NOMO-1 treated with DMSO at 0.1 percent for 48 hours (cell line): Measurements from ENCODE around the gene ADRM1.
A peak's percentile ranks its signal among the peaks of the same experiment; 100 is the strongest.

Experiments used
- DNase-seq: peaks from one replicate; lab custom pipeline; 2025; ENCODE audit not compliant: unreplicated experiment; lab: John Stamatoyannopoulos, UW

ADRM1 gene

DNA sequence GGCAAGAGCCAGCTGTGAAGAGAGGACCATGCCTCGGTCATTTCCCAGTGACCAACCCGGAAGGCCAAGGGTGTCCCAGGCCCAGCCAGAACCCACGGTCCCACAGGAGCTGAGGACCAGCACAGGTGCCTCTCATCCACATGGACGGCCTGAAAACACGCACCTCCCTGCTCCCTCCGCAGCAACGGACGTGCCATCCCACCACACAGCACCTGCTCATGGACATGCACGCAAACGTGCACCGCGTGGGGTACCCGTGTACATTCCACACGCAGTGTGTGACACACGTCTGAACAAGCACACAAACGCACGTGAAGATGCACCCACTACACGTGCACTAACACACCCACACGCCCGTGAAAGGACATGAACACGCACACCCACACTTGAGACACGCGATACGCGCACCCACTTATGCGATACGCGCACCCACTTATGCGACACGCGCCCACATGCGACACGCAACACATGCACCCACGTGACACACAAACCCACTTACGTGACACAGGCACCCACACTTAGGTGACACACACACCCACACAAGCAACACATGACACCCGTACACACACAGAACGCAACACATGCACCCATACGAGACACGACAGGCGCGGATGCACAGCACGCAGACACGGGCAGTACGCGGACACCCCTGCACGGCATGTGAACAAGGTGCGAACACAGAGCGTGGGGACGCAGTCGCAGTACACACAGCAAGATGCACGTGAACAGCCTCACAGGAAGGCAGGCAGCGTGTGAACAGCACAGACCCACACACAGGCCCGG is 34.2 kb downstream of the ADRM1 start:
- no peak for DNase-seq

DNA sequence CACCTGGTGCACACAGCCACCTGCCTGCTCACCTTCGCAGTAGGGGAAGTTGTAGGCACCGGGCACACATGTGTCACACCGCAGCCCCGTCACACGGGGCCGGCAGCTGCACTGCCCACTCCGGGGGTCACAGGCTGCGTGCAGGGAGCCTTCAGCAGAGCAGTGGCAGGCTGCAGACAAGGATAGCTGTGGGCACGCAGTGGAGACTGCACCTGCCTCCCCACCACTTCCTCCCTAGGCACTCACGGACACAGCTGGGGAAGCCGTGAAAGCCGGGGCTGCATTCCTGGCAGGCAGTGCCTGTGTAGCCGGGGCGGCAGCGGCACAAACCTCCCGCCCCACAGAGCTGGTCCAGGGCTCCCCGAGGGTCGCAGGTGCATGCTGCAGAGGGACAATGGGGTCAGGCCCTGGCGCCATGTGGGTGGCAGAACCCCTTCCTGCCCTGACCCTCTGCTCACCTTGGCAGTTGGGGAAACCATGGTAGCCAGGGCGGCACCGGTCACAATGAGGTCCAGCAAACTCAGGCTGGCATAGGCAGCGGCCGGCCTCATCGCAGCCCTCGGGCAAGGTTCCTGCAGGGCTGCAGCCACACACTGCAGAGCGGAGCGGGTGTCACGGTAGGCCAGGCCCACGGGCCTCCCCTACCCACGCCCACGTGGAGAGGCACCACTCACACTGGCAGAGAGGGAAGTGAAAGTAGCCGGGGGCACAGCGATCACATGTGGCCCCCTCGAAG is 34.9 kb downstream of the ADRM1 start:
- no peak for DNase-seq

DNA sequence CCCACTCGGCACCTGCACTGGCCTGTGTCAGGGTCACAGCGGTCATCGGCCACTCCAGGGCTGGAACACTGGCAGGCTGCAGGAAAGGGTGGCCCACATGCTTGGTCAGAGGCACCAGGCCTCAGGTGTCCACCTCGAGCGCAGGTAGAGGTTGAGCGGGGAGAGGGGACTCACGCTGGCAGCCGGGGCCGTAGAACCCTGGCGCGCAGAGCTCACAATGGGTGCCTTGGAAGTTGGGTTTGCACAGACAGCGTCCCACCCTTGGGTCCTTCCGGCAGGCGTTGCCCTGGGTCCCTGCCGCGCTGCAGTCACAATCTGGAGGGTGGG is 35.5 kb downstream of the ADRM1 start:
- DNase-seq = no peak

DNA sequence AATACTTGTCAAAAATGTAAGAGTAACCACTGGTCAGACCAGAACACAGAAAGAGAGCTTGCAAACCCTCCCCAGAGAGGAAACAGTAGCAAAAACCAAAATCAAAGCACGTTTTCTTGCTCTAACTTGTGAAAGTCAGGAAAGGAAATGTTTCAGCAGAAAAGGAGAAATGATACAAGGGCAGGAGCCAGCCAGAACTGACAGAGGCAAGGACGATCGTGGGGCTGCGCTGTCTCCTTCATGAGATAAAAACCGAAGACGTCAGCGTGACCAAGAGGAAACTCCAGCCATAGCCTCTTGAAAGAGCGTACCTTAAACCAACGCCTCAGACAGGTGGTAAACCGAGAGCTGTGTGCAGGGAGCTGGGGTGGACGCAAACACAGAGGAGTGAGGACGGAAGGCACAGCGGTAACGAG is 36.9 kb downstream of the ADRM1 start:
- DNase-seq = peak; percentile 86

DNA sequence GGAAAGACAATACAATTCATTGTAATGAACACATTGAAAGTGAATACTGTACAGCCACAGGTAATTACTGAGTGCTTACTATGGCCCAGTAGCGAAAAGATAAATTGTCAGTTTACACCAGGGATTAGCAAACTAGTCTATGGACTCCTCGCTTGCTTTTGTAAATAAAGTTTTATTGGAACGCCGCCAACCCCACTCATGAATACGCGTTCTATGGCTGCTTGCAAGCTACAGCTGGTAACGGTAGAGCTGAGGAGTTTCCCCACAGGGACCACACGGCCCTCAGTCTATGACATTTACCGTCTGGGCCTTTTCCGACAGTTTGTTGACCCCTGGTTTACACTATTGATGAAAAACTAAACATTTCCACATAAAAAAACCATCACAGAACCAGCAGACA is 40.1 kb downstream of the ADRM1 start:
- no peak for DNase-seq

DNA sequence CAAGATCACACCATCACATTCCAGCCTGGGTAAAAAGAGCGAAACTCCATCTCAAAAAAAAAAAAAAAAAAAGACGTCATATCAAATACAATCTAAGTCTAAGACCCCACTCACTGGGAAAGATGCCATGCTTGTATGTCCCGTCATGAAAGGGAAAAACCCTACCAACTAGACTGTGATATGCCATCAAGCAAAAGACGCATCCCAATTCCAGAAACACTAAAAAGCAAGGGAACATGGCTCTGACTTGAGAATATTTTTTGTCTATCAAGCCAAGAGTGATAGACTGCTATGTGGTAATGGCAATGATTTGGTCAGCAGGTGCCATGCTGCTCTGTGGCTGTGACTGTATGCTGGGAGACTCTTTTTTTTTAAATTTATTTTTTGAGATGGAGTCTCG is 41.3 kb downstream of the ADRM1 start:
- DNase-seq = no peak

DNA sequence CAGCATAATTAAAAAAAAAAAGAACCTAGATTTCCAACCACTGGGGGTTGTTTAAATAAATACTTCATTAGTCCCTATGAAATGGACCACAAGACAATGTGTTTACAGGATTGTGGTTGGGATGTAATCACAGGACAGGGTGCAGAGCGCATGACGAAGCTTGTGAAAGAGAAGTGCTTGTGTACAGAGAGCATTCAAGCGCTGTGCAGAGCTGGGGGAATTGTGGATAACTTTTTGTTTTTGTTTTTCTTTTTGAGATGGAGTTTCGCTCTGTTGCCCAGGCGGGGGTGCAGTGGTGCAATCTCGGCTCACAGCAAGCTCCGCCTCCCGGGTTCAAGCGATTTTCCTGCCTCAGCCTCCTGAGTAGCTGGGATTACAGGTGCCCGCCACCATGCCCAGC is 42.0 kb downstream of the ADRM1 start:
- DNase-seq = no peak

DNA sequence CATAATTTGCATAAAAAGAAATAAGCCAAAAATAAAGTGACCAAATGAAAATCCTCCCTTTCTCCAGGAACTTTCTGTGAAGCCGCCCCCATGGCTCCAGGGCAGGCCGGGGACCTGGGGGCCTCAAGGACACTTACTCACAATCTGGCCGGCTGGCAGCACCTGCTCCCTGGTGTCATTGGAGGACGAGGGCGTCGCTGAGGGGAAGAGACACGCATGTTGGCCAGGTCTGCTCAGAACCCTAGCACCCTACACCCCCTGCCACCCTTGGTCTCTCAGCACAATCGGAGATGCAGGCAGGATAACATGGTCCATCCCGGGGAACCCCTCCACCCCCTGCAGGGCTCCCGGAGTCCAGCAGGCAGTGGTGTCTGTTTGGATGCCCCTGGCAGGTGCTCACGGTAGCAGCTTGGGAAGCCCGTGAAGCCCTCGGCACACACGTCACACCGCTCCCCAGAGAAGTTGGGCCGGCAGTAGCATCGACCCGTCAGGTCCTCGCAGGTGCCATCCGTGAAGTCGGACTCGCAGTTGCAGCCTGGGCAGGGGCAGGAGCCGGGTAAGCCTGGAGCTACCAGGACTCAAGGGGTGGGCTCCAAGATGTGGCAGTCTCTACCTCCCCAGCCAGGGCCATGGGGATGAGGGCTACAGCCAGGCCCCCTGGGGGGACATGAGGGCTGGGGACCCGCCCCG is 43.0 kb downstream of the ADRM1 start:
- no peak for DNase-seq

DNA sequence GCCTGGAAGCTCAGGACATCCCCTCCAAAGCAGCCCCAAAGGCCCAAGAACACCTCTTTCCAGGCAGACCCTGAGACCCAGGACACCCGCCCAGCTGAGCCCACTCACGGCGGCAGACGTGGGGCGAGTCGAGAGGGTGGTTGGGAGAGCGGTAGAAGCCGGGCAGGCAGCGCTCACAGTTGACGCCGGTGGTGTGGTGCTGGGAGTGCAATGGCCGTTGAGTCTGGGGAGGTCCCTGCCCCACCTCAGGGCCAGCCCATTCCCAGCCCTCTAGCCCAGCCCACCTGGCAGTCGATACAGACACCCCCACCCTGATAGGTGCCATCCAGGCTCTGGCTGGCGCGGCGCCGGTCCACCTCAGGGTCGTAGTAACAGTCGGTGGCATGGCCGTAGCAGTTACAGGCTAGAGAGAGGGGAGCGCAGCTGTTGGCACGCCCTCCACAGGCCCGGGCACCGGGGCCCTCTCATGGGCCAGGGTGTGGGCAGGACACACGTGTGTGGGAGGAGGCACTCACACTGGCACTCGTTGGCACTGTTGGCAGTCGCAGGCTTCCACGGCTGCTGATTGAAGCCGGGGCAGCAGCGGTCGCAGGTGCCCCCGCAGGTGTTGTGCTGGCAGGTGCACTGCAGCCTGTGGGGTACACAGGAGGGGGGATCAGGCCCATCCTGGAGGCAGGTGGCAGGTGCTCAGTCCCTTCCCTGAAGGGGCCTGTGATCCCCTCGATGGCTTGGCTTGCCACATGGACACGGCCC is 43.8 kb downstream of the ADRM1 start:
- no peak for DNase-seq

DNA sequence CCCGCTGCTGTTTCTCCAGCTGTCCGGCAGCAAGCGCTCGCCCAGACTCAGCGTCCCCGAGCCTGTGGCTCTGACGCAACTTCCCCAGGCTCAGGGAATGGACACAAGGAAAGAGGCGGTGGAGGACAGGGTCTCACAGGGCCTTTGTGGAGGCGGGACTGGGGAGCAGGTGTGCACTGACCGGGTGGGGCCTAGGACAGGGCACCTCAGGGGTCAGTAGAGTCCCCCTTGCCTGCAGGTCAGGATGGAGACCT is 44.3 kb downstream of the ADRM1 start:
- DNase-seq = no peak

DNA sequence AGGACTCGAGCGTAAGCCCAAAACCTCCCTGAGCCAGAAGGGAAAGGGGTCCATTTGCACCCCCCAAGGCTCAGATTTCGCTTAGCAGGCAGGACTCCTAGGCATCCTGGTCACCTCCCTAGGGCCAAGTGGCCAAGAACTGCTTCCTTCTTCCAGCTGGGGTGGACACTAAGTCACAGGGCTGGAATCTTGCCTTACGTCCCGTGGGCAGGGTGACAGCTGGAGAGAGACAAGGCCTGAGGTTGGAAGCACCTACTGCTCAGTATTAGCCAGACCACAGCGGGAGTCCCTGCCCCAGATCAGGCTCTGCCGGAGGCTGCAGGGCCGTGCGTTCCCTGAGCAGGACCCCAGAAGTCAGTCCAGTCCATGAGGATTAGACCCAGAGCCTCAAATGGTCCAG is 44.6 kb downstream of the ADRM1 start:
- DNase-seq = no peak

DNA sequence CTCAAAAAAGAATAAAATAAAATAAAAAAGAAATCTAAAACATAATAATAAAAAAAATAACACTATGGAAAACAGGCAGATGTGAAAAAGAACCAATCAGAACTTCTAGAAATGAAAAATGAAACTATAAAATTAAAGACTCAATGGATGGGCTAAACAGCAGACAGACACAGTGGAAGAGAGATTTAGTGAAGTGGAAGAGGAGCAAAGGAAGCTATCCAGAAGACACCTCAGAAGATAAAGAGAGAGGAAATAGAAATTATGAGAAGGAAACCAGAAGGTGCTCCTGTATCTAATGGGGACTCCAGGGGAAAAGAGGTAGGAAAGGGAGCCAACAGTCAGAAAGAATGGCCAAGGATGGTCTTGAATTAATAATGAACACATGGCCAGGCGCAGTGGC is 45.8 kb downstream of the ADRM1 start:
- no peak for DNase-seq

DNA sequence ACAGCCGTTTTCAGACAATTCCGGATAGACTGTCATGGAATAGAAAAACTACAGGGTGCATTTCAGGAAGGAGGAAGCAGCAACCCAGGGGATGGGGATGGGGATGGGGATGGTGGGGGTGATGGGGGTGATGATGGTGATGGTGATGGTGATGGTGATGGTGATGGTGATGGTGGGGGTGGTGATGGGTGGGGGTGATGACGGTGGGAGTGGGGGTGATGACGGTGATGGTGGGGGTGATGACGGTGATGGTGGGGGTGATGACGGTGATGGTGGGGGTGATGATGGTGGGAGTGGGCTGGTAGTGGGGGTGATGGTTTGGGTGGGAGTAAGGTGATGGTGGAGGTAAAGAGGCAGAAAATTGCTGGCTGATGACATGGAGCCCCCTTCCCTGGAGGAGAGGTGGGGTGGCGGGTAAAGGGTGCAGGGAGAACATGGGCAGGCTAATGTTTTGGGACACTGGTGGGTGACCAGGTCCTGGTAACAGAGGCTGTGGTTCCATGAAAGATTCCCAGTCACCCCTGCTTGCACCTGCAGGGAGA is 46.8 kb downstream of the ADRM1 start:
- no peak for DNase-seq

DNA sequence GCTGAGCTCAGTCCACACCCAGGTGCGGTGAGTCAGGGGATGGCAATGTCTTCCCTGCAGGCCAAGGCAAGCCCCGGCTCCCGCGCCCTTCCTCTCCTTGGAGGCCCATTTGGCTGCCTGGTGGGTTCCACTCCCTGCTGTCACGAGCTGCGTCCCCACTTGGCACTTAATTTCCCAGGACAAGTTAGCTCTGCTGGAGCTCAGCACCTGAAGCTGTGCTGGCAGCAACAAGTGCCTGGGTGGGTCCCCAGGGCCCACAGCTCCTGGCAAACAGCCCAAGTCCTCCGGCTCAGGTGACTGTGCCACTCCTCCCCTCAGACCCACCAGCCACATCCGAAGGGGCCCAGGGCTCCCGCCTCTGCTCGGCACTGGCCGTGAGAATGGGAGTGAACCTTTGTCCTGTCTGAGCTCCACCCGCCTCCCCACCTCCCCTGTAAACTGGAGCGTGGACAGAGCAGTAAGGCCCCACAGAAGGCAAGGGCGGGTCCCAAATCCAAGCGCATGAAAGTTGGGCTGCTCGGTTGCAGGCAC is 47.4 kb downstream of the ADRM1 start:
- no peak for DNase-seq

DNA sequence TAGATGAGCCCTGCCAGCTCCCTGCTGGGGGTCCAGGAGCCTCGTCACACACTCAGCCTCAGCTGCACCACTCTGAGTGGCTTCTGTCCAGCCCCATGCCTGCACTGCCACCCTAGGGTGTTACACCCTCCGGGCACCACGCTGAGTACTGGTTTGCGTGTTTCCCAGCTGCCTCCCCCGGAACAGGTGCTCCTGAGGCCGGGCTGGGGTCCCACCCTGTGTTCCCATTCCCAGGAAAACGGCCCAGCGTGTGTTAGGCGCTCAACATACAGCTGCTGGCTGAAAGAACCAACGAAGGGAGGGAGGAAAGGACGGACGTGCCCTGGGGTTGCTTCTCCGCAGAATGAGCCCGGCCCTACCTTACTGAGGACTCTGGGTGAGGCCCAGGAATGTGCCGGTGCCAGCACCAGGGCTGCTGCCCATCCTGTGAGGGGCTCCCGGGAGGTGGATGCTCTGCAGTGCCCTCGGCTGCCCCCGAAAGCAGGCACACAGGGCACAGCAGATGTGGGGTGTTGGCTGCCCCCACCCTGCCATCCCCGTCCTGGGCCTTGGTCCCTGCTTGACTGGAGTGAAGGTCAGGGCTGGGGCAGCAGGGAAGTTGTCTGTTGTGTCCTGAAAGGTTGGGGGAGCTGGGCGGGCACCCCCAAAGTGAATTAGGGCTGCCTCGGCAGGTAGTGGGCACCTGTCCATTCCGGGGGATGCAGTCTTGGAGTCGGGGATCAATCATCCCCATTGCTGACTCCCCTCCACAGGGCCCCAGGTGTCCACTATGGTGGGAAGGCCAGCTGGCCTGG is 48.0 kb downstream of the ADRM1 start:
- no peak for DNase-seq

DNA sequence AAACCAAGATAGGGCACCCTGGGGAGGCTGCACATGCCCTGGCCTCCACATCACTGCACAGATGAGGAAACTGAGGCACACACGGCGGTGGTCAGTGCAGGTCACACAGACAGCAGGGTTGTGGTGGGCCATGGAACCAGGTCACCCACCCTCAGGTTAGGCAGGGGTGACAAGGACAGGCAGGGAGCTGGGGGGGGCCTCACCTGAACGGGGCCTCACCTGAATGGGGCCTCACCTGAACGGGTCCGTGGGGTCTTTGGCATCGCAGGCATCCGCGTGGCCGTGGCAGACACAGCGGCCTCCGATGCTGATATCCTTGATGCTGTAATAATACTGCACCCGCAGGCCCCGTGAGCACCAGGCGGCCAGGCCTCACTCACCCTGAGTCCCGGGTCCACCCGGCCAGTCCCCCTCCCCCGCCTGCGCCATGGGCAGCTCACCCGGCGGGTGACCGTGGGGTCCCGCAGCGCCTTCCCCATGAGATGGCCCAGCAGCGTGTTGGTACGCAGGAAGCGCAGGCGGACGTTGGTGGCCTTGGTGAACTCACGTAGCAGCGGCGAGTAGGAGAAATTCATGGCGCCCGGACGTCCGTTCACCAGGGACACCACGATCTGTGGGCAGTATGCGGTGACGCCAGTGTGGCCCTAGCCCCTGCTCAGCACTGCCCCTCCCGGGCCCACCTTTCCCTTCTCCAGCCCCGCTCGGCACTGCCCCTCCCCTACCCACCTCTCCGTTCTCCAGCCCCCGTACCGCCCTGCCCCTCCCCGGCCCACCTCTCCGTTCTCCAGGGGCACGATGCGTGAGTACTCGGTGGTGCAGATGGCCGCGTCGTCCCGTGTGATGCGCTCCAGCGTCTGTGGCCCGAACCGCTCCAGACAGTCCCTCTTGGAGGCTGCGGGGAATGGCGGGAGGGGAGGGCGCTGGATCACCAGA is 48.9 kb downstream of the ADRM1 start:
- no peak for DNase-seq

DNA sequence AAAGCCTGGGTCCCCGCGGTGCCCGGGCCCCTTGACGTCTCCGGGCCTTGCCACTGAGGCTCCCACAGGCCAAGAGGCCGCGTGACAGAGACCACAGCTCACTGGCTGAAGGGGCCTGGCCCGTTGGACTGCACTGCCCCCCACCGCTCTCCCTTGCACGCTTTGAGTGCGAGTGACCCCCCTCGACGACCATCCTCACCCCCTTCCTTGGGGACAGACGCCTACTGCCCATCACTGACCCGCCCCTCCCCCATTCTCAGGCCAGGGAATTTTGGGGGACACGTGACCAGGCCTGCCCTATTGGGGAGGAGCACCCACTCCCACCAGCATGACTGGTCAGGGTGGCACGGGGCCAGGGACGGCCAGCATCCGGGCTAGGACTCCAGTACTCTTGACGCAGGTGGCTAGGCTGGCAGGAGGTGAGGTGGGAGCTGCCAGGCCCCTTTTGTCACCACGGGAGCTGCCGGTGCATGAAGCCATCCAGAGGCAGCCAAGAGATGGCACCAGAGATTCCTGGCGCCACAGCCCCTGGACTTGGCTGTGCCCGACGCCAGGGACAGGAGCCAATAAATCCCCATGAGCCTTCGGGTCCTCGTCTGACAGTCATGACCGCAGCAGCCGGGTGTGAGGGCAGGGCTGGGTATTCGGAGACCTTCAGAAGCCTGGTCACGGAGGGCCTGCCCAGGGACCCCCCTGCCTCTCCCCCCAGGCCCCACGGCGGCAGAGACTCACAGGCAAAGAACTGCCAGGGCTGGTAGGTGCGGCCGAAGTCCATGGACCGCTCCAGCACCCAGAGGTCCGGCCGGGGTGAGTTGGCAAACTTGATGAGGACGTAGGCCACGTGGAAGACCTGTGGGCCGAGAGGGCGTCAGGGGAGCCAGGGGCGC is 49.8 kb downstream of the ADRM1 start:
- DNase-seq = no peak

DNA sequence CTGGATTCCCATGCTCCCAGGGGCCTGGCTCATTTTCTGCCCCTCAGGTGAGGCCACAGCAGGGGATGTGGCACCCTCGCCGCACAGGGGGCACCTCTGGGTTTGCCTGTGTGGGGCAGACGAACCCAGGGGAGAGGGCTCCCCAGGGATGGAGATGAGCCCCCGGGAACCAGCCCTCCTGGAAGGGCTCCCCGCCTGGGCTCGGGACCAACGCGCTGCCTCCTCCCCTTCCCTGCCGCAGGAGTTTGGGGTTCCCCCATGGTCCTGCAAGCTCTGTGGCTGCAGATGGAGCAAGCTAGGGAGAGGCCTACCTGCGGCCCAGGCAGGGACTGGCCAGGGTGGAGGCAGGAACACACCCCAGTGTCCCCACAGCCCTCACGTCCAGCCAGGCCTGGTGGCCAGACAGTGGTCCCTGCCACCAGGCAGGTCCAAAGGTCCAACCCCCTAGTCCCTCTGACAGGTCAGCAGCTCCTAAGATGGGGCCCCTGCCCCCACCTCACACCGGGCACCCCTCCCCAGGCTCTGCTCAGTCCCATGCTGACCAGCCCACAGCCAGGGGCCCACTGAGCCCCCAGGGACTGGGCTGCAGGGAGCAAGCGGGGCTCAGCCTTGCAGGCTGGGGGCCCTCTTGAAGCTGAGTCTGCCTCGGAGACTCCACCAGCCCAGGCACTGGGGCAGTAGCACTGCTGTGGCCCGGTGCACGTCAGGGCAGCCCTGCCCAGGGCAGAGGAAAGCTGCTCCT is 50.7 kb downstream of the ADRM1 start:
- no peak for DNase-seq
